ENCODE data around the gene DNM1.

GRCh38 chr9:128167209-128167608 lies 36.0 kb upstream of the DNM1 start:
- TF ChIP-seq POLR2A (IDR thresholded peaks at IDR 0.05; ENCODE audit: low read length) (no peak), GATA1 (IDR thresholded peaks at IDR 0.05; ENCODE audit: low read depth, low read length) (no peak)

All from erythroblast (primary cell).